ENCODE data around the gene DTL. TPM values are rescaled to one million over a fixed set of nuclear protein-coding genes. Genes with fewer than 3 reads are reported as not detected.

Gene DTL
- total and polyA plus RNA-seq, 5 donors = 0.09 to 0.85 (median 0.29) TPM

DNA sequence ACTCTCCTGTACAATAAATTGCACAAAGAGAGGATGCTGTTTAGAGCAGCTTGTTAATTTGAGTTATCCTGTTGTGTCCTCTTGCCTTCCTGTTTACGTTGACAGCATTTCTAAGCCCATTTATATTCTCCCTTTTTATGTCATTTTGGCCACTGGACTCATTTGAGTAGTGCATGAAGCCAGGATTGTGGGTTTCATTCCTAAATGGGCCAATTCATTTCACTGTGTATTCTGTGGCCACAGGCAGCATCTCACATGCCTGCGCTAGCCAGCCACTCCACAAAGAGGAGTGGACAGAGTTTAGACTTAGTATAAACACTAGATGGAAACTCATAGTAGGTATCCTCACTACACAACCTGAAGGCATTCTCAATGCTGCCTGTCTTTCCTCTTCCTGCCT, 73.4 kb downstream of the DTL start:
- Histone ChIP-seq H3K27ac (ENCODE audit: low read length) (no peak overlapping the region), H3K9me3 (ENCODE audit: control insufficient read depth, low read length) (no peaks in the 10 kb centered on the region), H3K4me3 (ENCODE audit: low read length) (no peak overlapping the region), H3K4me1 (ENCODE audit: control insufficient read depth, insufficient read depth, low read length) (peaks cover 6% of the 10 kb centered on the region), H3K27me3 (ENCODE audit: control insufficient read depth, insufficient read depth) (no peaks in the 10 kb centered on the region)
- 74% methylated on average over 2 of the region's 2 CpGs for WGBS
- no peak for DNase-seq
- no peak for ATAC-seq
- intact Hi-C loops (cut with DNase I) = no loop called here

DNA sequence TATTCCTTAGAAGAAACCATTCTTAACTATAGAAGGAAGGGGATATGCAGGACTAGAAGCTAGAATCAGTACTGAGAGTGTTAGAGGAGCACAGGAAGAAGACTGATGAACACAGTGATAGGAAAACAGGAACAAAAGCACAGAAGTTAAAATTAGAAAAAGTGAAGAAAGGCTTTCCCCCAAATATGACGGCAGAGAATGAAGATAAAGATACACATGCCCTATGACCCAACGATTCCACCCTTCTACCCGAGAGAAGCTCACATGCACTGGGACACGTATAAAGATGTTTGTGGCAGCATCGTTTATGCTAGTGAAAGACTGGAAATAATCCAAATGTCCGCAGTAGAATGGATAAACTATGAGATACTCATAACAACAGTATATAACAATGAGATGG, 74.2 kb downstream of the DTL start:
- intact Hi-C loops (cut with DNase I) = no loop called here

DNA sequence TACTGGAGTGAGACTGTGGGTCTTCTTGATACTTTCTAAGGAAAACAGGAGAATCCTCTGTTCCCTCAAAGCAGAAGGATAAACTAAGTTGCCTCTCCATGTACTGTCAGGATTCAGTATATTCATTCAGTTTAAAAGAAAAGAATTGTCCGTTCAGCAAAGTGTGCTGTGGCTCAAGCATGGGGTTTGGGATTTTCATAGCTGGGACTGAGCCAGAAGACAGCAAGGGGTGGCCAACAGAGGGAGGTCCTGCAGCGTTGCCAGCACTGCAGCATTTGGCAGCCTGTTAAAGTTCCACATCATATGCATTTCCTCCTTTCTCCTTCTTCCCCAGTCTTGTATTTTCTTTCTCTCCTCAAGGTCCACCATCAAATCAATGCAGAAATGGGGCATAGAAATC, 75.1 kb downstream of the DTL start:
- 7% methylated on average over 2 of the region's 2 CpGs for WGBS
- Histone ChIP-seq H3K4me3 (ENCODE audit: low read length) (no peak overlapping the region), H3K4me1 (ENCODE audit: control insufficient read depth, insufficient read depth, low read length) (peaks cover 6% of the 10 kb centered on the region), H3K9me3 (ENCODE audit: control insufficient read depth, low read length) (no peaks in the 10 kb centered on the region), H3K27me3 (ENCODE audit: control insufficient read depth, insufficient read depth) (no peaks in the 10 kb centered on the region), H3K27ac (ENCODE audit: low read length) (no peak overlapping the region)
- DNase-seq (peak; percentile 24 to 68 (median 62)), ATAC-seq (peak; percentile 49 to 74)
- intact Hi-C loops (cut with DNase I) = no loop called here

More for the DNA sequence above, 74.2 kb downstream of the DTL start:
- H3K4me1 ChIP-seq (ENCODE audit: control insufficient read depth, insufficient read depth, low read length) = peaks cover 6% of the 10 kb centered on the region
- H3K27me3 ChIP-seq (ENCODE audit: control insufficient read depth, insufficient read depth) = no peaks in the 10 kb centered on the region
- ATAC-seq = no peak
- H3K9me3 ChIP-seq (ENCODE audit: control insufficient read depth, low read length) = no peaks in the 10 kb centered on the region
- no peak for DNase-seq
- 40% methylated on average over 6 of the region's 6 CpGs for WGBS
- H3K27ac ChIP-seq (ENCODE audit: low read length) = no peak overlapping the region
- H3K4me3 ChIP-seq (ENCODE audit: low read length) = no peak overlapping the region

DNA sequence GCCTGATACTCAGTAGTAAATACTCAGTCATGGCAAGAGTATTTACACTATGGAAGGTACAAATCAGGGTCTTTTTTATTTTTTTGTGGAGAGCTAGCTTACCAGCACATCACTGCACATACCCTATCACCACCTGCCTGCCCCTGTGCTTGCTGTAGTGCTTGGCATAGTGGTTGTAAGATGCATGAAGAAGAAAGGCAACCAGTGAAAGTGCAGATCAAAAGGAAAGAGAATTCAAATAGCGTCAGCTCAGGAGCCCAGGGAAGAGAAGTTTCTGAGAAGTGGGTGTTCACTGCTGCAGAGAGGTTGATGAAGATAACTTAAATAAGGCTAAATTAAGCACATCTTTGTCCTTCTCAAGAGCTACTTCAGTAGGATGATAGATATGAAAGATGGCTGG, 76.0 kb downstream of the DTL start:
- DNase-seq (no peak), ATAC-seq (no peak)
- Histone ChIP-seq H3K9me3 (ENCODE audit: control insufficient read depth, low read length) (no peaks in the 10 kb centered on the region), H3K4me3 (ENCODE audit: low read length) (no peak overlapping the region), H3K27ac (ENCODE audit: low read length) (no peak overlapping the region), H3K27me3 (ENCODE audit: control insufficient read depth, insufficient read depth) (no peaks in the 10 kb centered on the region), H3K4me1 (ENCODE audit: control insufficient read depth, insufficient read depth, low read length) (peaks cover 6% of the 10 kb centered on the region)
- intact Hi-C loops (cut with DNase I) = no loop called here
- WGBS = 98% methylated on average over 1 of the region's 1 CpG

DNA sequence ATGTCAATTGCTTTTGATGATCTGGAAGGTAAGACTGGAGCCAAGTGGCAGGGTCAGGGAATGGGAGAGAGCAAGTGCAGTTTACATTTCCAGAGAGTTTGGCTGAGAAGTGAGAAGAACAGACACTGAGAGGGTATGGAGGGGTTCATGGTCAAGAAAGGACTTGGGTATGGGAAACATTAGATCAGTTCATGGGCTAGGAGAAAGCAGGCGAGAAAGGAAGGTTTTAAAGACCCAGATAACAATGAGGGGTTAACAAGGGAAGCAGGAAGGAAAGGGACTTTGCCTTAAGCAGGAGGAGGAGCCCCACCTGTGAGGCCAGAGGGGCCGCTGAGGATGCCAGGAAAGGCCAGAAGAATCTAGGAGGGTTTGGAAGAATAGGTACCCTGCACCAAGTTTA, 78.2 kb downstream of the DTL start:
- no peaks in the 10 kb centered on the region for H3K9me3 ChIP-seq (ENCODE audit: control insufficient read depth, low read length)
- intact Hi-C loops (cut with DNase I) = no loop called here
- no peak overlapping the region for H3K4me3 ChIP-seq (ENCODE audit: low read length)
- no peaks in the 10 kb centered on the region for H3K27me3 ChIP-seq (ENCODE audit: control insufficient read depth, insufficient read depth)
- WGBS = 81% methylated on average over 2 of the region's 2 CpGs
- no peak overlapping the region for H3K27ac ChIP-seq (ENCODE audit: low read length)
- ATAC-seq (no peak), DNase-seq (no peak)
- H3K4me1 ChIP-seq (ENCODE audit: control insufficient read depth, insufficient read depth, low read length) = peaks cover 5% of the 10 kb centered on the region

DNA sequence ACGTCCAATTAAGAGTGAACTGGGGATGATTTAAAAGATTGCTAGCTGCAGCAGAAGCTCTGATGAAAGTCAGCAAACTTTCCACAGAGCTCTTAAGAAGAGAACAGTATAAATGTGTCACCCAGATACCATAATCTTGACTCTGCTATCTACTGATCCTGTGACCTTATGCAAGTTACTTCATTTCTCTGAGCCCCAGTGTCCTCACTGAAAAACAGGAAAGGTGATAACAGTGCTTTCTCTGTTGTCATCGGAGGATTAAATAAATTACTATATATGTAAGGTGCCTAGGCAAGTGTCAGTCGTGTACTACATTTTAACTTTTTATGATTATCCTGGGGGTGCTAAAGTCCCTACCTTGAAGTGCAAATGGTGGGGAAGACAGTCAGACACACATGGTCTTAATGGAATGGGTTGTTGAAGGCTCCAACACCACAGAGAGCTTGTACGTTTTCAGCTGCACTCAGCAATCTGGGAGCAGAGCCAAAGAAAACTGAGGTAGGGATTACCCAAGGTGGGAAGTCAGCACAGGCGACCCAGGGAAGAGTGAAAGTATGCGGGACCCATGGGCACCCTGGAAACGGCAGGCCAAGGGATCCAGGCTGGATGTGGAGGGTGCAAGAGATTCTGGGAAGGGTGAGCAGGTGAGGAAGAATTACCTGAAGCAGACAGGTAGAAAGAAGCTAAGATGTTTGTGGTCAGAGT, 82.8 kb downstream of the DTL start:
- Histone ChIP-seq H3K4me3 (ENCODE audit: low read length) (no peak overlapping the region), H3K4me1 (ENCODE audit: control insufficient read depth, insufficient read depth, low read length) (peaks cover 2% of the 10 kb centered on the region), H3K27ac (ENCODE audit: low read length) (peak overlapping the region; percentile 72), H3K9me3 (ENCODE audit: control insufficient read depth, low read length) (no peaks in the 10 kb centered on the region), H3K27me3 (ENCODE audit: control insufficient read depth, insufficient read depth) (no peaks in the 10 kb centered on the region)
- ATAC-seq = no peak
- WGBS = 57% methylated on average over 7 of the region's 7 CpGs
- intact Hi-C loops (cut with DNase I) = no loop called here
- no peak for DNase-seq

DNA sequence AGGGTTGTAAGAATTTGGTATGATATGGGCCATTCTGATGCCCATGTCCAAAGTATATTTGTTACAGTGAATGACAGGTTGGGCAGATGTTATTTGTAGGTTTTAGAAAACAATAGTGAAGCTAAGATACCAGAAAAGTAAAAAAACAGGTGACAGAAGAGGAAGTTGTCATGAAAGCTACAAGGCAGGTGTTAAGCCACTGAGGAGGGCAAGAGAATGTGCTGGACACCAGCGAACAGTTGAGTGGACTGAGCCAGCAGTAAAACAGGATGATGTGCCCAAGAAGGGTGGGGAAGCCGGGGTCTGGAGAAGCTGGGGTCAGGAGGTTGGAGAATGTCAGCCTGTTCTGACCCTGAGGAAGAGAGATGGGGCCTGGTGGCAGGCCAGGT, 83.3 kb downstream of the DTL start:
- Histone ChIP-seq H3K4me3 (ENCODE audit: low read length) (no peak overlapping the region), H3K27me3 (ENCODE audit: control insufficient read depth, insufficient read depth) (no peaks in the 10 kb centered on the region), H3K4me1 (ENCODE audit: control insufficient read depth, insufficient read depth, low read length) (peaks cover 2% of the 10 kb centered on the region), H3K27ac (ENCODE audit: low read length) (peak overlapping the region; percentile 72), H3K9me3 (ENCODE audit: control insufficient read depth, low read length) (no peaks in the 10 kb centered on the region)
- ATAC-seq = peak; percentile 7 to 25
- DNase-seq = no peak
- WGBS = 78% methylated on average over 2 of the region's 2 CpGs
- intact Hi-C loops (cut with DNase I) = no loop called here

DNA sequence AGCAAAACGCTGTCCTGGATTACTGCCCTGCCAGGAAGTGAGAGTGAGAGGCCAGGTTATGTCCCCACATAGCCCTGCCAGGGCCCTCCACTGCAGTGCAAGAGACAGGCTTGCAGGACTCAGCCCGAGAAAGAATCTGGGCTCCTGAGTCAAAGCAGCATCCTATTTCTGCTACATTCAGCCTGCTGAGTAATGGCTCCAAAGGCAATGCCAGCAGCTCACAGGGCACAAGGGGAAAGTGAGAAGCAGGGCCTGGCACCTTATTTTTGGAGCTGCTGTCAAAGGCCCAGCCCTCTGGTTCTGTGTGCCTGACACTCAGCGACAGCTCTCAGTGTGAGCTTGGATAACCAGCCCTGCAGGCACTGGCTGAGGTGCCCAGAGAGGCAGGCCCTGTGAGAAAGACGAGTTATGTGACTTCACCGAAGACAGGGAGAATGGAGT, 83.9 kb downstream of the DTL start:
- Histone ChIP-seq H3K4me1 (ENCODE audit: control insufficient read depth, insufficient read depth, low read length) (peaks cover 2% of the 10 kb centered on the region), H3K27me3 (ENCODE audit: control insufficient read depth, insufficient read depth) (no peaks in the 10 kb centered on the region), H3K9me3 (ENCODE audit: control insufficient read depth, low read length) (no peaks in the 10 kb centered on the region), H3K27ac (ENCODE audit: low read length) (peak overlapping the region; percentile 68), H3K4me3 (ENCODE audit: low read length) (no peak overlapping the region)
- intact Hi-C loops (cut with DNase I) = no loop called here
- peak; percentile 53 to 78 (median 75) for DNase-seq
- peak; percentile 93 for ATAC-seq
- WGBS = 59% methylated on average over 5 of the region's 5 CpGs

DNA sequence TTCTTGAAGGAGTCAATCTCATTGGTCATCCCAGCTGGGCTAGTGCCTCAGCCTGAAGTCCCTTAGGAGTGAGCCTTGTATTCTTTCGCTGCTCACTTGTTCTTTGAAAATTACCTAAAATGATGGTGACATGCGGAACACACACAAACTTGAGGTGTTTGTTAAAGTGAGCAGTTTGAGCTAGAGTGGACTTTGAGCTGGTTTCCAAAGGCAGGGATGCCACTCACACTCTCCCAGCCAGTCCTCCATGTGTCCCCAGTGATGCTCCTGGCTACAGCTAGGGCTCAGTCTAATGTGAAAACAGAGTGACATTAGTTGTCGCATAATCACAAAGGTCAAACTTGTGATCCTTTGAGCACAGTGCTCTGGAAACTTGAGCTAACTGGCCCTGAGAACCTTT, 84.3 kb downstream of the DTL start:
- no peak for ATAC-seq
- Histone ChIP-seq H3K27me3 (ENCODE audit: control insufficient read depth, insufficient read depth) (no peaks in the 10 kb centered on the region), H3K27ac (ENCODE audit: low read length) (peak overlapping the region; percentile 68), H3K4me3 (ENCODE audit: low read length) (no peak overlapping the region), H3K9me3 (ENCODE audit: control insufficient read depth, low read length) (no peaks in the 10 kb centered on the region), H3K4me1 (ENCODE audit: control insufficient read depth, insufficient read depth, low read length) (peaks cover 2% of the 10 kb centered on the region)
- DNase-seq = no peak
- 91% methylated on average over 3 of the region's 3 CpGs for WGBS
- intact Hi-C loops (cut with DNase I) = no loop called here

DNA sequence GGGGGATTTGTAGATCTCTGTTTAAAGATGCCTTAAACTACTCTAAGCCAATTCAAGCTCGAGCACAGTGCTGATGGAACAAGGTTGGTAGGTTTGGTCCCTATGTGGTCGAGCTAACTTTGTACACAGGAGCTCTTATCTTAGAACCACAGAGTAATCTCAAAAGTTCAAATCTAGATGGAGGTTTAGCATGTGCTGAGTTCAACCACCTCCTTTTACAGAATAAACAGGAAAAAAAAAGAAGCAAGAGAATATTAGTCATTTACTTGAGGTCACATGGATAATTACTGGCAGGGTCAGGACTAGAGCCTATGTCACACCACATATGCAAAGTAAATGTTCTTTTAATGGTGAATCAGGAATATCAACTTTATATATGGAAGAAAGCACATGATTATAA, 86.2 kb downstream of the DTL start:
- DNase-seq (no peak), ATAC-seq (no peak)
- H3K27ac ChIP-seq (ENCODE audit: low read length) = no peak overlapping the region
- no peaks in the 10 kb centered on the region for H3K9me3 ChIP-seq (ENCODE audit: control insufficient read depth, low read length)
- peaks cover 2% of the 10 kb centered on the region for H3K4me1 ChIP-seq (ENCODE audit: control insufficient read depth, insufficient read depth, low read length)
- no peak overlapping the region for H3K4me3 ChIP-seq (ENCODE audit: low read length)
- WGBS = 60% methylated on average over 2 of the region's 2 CpGs
- H3K27me3 ChIP-seq (ENCODE audit: control insufficient read depth, insufficient read depth) = no peaks in the 10 kb centered on the region
- intact Hi-C loops (cut with DNase I) = no loop called here

DNA sequence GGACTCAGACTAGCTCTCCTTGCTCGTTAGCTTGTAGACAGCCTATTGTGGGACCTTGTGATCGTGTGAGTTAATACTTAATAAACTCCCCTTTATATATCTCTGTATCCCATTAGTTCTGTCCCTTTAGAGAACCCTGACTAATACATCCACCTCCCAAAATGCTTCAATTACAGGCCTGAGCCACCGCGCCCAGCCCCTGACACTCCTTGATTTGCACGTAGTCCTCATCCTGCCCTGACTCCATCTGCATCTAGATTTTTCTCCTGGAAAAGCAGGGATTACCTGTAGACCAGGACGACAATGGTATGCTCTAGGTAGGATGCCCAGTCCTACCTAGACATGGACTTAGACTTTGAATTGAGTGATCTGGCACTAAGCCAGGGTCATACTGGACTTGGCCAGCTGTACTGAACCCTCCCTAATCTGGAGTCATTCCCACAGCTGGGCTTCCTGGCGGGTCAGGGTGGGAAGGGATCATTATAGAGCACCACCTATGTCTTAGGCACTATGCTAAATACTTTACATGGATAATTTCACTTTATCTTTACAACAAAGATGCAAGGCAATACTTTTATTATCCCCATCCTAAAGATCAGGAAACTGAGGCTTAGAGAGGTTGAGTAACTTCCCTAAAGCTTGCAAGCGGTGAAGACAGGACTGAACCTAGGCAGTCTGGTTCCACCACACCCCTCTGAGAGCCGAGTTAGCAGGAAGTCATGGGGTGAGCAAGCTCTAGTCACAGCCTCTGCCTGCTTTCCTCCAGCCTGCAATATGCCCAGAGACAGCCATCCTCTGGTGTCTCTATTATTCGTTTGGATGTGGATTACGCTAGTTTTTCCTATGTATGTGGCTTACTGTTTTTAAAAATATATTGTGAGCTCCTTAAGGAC, 89.4 kb downstream of the DTL start:
- ATAC-seq = peak; percentile 59 to 72
- Histone ChIP-seq H3K27me3 (ENCODE audit: control insufficient read depth, insufficient read depth) (no peaks in the 10 kb centered on the region), H3K4me3 (ENCODE audit: low read length) (no peak overlapping the region), H3K27ac (ENCODE audit: low read length) (no peak overlapping the region), H3K4me1 (ENCODE audit: control insufficient read depth, insufficient read depth, low read length) (no peaks in the 10 kb centered on the region), H3K9me3 (ENCODE audit: control insufficient read depth, low read length) (no peaks in the 10 kb centered on the region)
- intact Hi-C loops (cut with DNase I) = no loop called here
- no peak for DNase-seq
- 77% methylated on average over 11 of the region's 11 CpGs for WGBS
